GM12865 (cell line): Measurements from ENCODE around the gene PTPRN2.
"Not testable (repeated sequence)": the region's sequence is repeated elsewhere in the genome, so short reads cannot be mapped to it uniquely, and the experiment has no call there.

Source experiments
- DNase-seq: peaks from one replicate; pipeline ENCODE4 v3.0.0; 2010; ENCODE audit warnings: low read depth
- H3K4me3 ChIP-seq: 2 replicates; pipeline ENCODE4 v1.5.1; 2011; ENCODE audit warnings: mild to moderate bottlenecking, low read depth, low read length, control low read depth
- TF ChIP-seq, protein P1 (sequence below): IDR thresholded peaks from 2 replicates; pipeline ENCODE4 v1.5.1; 2011; ENCODE audit warnings: low read length, control low read depth, low read depth, inconsistent platforms; ENCODE audit not compliant: insufficient read depth; ENCODE audit errors: missing control alignments

PTPRN2 gene

DNA sequence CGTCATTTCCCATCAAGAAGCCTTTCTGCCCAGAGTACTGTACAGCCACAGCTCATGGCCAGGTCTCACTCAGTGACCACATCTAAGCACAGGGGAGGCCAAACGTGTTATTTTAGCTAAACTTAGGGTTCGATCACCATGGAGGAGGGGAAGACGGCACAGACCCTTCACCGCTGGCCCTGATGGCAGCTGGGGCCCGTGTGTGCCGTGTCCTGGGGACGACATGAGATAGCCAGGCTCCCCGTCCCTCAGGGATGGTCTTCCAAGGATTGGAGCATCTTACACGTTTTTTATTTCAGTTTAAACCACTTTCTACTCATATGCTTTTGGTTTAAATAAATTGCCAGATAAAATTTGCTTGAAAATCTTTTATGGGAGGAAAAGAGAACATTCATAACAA, 737.9 kb downstream of the PTPRN2 start:
- no peak overlapping the region for H3K4me3 ChIP-seq
- TF ChIP-seq, protein P1, sequence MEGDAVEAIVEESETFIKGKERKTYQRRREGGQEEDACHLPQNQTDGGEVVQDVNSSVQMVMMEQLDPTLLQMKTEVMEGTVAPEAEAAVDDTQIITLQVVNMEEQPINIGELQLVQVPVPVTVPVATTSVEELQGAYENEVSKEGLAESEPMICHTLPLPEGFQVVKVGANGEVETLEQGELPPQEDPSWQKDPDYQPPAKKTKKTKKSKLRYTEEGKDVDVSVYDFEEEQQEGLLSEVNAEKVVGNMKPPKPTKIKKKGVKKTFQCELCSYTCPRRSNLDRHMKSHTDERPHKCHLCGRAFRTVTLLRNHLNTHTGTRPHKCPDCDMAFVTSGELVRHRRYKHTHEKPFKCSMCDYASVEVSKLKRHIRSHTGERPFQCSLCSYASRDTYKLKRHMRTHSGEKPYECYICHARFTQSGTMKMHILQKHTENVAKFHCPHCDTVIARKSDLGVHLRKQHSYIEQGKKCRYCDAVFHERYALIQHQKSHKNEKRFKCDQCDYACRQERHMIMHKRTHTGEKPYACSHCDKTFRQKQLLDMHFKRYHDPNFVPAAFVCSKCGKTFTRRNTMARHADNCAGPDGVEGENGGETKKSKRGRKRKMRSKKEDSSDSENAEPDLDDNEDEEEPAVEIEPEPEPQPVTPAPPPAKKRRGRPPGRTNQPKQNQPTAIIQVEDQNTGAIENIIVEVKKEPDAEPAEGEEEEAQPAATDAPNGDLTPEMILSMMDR, result no peak
- DNase-seq, result no peak

DNA sequence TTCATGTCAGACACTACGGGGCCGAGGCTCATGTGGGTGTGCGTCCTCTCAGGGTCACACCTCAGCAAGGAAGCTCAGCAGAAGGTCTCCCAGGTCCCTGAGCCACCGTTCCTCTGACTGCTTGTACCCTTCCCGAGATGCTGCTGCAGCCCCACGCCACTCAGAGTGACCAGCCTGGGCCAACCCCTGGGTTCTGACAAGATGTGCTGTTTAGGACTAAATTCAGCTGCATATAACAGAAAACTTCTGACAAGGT, 738.4 kb downstream of the PTPRN2 start:
- H3K4me3 ChIP-seq, result no peak overlapping the region
- TF ChIP-seq, protein P1, result no peak
- no peak for DNase-seq

DNA sequence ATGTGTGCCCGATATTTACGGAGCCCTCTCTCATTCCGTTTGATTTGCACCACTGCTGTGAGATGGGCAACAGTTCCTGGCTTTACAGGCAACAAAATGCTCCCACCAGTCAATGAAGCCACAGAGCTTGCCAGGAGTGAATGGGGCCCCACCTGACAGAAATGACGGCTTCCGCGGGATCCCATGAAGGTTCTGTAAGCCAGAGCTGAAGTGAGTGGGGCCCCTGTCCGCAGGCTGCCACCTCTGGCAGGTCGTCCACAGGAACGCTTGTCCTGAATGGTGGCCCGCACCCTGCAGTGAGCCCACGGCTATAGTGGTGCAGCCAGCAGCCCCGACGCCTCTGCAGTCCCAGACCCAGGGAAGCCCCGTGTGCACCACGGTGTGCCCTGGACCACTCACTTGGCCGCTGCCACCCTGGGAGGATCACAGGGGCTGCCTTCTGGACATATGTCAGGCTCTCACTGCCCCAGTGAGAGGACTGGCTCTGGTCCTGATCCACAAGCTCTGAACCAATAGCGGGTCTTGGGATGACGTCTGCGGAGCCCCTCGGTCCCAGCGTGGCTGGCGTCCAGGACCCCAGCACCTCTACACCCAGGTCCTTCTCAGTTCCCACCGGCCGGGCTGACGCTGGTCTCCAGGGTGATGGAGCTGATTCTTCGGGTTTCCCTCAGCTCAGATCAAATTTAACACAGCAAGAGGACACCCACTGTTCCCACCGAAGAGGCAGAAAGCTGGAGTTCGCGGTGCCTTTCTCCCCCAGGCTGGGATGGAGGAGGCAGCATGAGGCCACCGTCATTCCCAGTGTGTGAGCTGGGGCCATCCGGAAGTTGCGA, 738.9 kb downstream of the PTPRN2 start:
- DNase-seq, result no peak
- TF ChIP-seq, protein P1, result no peak
- H3K4me3 ChIP-seq, result no peak overlapping the region

DNA sequence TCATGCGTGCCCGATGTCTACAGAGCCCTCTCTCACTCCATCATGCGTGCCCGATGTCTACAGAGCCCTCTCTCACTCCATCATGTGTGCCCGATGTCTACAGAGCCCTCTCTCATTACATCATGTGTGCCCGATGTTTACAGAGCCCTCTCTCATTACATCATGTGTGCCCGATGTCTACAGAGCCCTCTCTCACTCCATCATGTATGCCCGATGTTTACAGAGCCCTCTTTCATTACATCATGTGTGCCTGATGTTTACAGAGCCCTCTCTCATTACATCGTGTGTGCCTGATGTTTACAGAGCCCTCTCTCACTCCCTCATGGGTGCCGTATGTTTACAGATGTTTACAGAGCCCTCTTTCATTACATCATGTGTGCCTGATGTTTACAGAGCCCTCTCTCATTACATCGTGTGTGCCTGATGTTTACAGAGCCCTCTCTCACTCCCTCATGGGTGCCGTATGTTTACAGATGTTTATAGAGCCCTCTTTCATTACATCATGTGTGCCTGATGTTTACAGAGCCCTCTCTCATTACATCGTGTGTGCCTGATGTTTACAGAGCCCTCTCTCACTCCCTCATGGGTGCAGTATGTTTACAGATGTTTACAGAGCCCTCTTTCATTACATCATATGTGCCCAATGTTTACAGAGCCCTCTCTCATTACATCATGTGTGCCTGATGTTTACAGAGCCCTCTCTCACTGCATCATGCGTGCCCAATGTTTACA, 739.7 kb downstream of the PTPRN2 start:
- DNase-seq, H3K4me3 ChIP-seq: not testable (repeated sequence)

DNA sequence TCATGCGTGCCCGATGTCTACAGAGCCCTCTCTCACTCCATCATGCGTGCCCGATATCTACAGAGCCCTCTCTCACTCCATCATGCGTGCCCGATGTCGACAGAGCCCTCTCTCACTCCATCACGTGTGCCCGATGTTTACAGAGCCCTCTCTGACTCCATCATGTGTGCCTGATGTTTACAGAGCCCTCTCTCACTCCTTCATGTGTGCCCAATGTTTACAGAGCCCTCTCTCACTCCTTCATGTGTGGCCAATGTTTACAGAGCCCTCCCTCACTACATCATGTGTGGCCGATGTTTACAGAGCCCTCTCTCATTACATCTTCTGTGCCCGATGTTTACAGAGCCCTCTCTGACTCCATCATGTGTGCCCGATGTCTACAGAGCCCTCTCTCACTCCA, 740.9 kb downstream of the PTPRN2 start:
- not testable (repeated sequence) for DNase-seq, H3K4me3 ChIP-seq

DNA sequence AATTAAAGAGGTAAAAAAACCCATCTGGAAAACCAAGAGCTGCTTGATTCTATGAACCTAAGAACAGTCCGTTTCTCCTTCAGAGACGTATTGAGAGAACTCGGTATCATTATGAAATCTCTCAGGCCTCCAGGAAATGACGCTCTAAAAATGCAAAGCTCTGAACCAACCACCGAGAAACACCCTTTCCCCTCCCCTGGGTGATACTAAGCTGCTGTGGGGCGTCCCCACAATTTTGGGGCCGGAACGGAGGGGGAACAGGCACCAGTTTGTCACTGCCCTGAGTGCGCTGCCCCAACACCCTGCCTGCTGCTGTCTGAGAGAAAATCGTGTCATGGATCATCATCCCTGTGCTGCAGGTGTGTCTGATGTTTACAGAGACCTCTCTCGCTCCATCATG, 741.4 kb downstream of the PTPRN2 start:
- no peak overlapping the region for H3K4me3 ChIP-seq
- no peak for DNase-seq
- TF ChIP-seq, protein P1, result no peak

DNA sequence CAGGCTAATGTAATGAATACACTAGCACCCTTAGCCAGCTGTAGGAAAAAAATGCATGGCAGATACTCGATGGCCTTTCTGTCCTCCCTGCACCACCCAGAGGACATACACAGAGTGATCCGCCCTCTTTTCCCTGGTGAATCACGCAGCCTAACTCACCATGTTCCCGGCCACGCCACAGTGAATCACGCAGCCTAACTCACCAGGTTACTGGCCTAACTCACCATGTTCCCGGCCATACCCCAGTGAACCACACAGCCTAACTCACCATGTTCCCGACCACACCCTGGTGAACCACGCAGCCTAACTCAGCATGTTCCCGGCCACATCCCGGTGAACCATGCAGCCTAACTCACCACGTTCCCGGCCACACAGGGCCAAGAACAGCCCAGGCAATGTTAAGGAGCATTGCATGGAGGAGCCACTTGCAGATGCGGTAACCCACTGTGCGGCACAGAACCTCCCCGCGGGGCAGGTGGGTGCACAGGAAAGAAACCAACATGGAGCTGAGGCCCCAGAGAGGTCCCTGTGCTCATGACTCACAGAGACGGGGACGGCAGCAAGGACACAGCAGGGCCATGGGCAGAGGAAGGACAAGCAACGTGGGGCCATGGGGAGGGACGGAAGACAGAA, 742.3 kb downstream of the PTPRN2 start:
- DNase-seq, result no peak
- no peak overlapping the region for H3K4me3 ChIP-seq
- TF ChIP-seq, protein P1, result no peak
